ENCODE results near the gene DTD2. TPM values are rescaled to one million over a fixed set of nuclear protein-coding genes. Genes with fewer than 3 reads are reported as not detected.

Gene DTD2
- total and polyA plus RNA-seq, 2 of the 8 experiments (the other 6 are each of a cell fraction or from before 2014, with no cell fraction given) = 12.0 to 19.5 TPM

GRCh38 chr14:31465111-31465510 is 7.8 kb upstream of the DTD2 start:
- H3K4ac ChIP-seq (replicated peaks; ENCODE audit: insufficient read length, low read depth, low read length) = no peak overlapping the region
- no peak overlapping the region for H3K14ac ChIP-seq (ENCODE audit: insufficient read length)
- no peak overlapping the region for H2AFZ ChIP-seq (ENCODE audit: low read length)
- no peak overlapping the region for H4K8ac ChIP-seq (ENCODE audit: extremely low read depth, insufficient read depth, low read length)
- H3K4me1 ChIP-seq (replicated peaks in 1 of 4; ENCODE audit: control insufficient read depth in 3 of 4, insufficient read depth in 4 of 4, low read length in 3 of 4) = no peaks in the 10 kb centered on the region
- H3K79me2 ChIP-seq (ENCODE audit: control insufficient read depth in 1 of 2, insufficient read depth in 2 of 2, low read length in 2 of 2) = no peaks in the 10 kb centered on the region
- FAIRE-seq (no peak), DNase-seq (ENCODE audit: low read depth in 1 of 2, low spot score in 2 of 2) (no peak)
- no peak overlapping the region for H4K5ac ChIP-seq (ENCODE audit: insufficient read length, low read depth, low read length)
- ChIA-PET POLR2A (ENCODE audit: partially characterized antibody) (no interaction called here), CTCF (ENCODE audit: partially characterized antibody) (no interaction called here)
- H2BK120ac ChIP-seq (replicated peaks; ENCODE audit: low read depth, low read length) = no peak overlapping the region
- H4K20me1 ChIP-seq (replicated peaks in 1 of 2; ENCODE audit: control insufficient read depth in 1 of 2, insufficient read depth in 2 of 2, low read length in 2 of 2) = no peaks in the 10 kb centered on the region
- H2BK15ac ChIP-seq (ENCODE audit: low read length) = no peak overlapping the region
- no peak overlapping the region for H3K4me2 ChIP-seq (ENCODE audit: insufficient read depth in 1 of 2, low read depth in 2 of 2, low read length in 2 of 2)
- H2BK12ac ChIP-seq (ENCODE audit: low read depth, low read length) = no peak overlapping the region
- H4K91ac ChIP-seq (replicated peaks; ENCODE audit: insufficient read length, low read length) = no peak overlapping the region
- H3K4me3 ChIP-seq (ENCODE audit: extremely low read depth in 1 of 4, insufficient read depth in 2 of 4, low read depth in 3 of 4, low read length in 4 of 4) = no peak overlapping the region
- TF ChIP-seq, protein P1, sequence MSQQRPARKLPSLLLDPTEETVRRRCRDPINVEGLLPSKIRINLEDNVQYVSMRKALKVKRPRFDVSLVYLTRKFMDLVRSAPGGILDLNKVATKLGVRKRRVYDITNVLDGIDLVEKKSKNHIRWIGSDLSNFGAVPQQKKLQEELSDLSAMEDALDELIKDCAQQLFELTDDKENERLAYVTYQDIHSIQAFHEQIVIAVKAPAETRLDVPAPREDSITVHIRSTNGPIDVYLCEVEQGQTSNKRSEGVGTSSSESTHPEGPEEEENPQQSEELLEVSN (IDR thresholded peaks at IDR 0.05) = no peak
- TF ChIP-seq, protein P2, sequence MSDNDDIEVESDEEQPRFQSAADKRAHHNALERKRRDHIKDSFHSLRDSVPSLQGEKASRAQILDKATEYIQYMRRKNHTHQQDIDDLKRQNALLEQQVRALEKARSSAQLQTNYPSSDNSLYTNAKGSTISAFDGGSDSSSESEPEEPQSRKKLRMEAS (IDR thresholded peaks at IDR 0.05) = no peak
- TF ChIP-seq CBX8 (IDR thresholded peaks at IDR 0.05; ENCODE audit: borderline replicate concordance, low read depth, low read length) = no peak
- no peaks in the 10 kb centered on the region for H3K36me3 ChIP-seq (ENCODE audit: control insufficient read depth in 2 of 4, insufficient read depth in 4 of 4, low read length in 3 of 4)
- H3K23me2 ChIP-seq (ENCODE audit: low read depth, low read length) = no peaks in the 10 kb centered on the region
- no peak overlapping the region for H3K9ac ChIP-seq (replicated peaks in 1 of 4; ENCODE audit: extremely low read depth in 1 of 4, low read depth in 3 of 4, low read length in 3 of 4)
- H3K79me1 ChIP-seq (ENCODE audit: low read depth, low read length) = no peaks in the 10 kb centered on the region
- no peak overlapping the region for H2BK5ac ChIP-seq (ENCODE audit: low read depth, low read length)
- no peaks in the 10 kb centered on the region for H3K27me3 ChIP-seq (replicated peaks in 1 of 4; ENCODE audit: control insufficient read depth in 3 of 4, extremely low read depth in 1 of 4, insufficient read depth in 3 of 4, low read length in 3 of 4)
- no peak overlapping the region for H3K23ac ChIP-seq (ENCODE audit: insufficient read length)
- no peaks in the 10 kb centered on the region for H3K9me3 ChIP-seq (ENCODE audit: insufficient read depth in 2 of 2, low read depth in 1 of 2, low read length in 1 of 2)
- no peak overlapping the region for H3K27ac ChIP-seq (ENCODE audit: low read depth, low read length)
- no peak overlapping the region for H2AK5ac ChIP-seq (ENCODE audit: low read depth, low read length)
- no peak overlapping the region for H3K56ac ChIP-seq (replicated peaks; ENCODE audit: insufficient read length, low read depth, low read length)
- H2BK20ac ChIP-seq (ENCODE audit: low read length) = no peak overlapping the region
- no peak overlapping the region for H3K18ac ChIP-seq (ENCODE audit: extremely low read depth, low read length)
